T47D (cell line): ENCODE measurements around the gene ADGRD1.

Experiments used
- DNase-seq, 2 experiments: peaks; one replicate each; pipeline versions ENCODE4 v3.0.0 to v3.0.0-alpha.2; 2011 to 2012; ENCODE audit warnings: low read depth in 1 of 2, low spot score in 1 of 2
- JUND ChIP-seq: IDR thresholded peaks from 2 replicates; pipeline ENCODE4 v1.6.1; 2012; ENCODE audit warnings: low read depth
- in situ Hi-C: cut with HindIII; loops from 2 replicates; pipeline ENCODE4 v1.10.0; 2016; ENCODE audit warnings: low sequenced_read_pairs, low pct_unique_long_range_greater_than_20kb

The ADGRD1 gene

DNA sequence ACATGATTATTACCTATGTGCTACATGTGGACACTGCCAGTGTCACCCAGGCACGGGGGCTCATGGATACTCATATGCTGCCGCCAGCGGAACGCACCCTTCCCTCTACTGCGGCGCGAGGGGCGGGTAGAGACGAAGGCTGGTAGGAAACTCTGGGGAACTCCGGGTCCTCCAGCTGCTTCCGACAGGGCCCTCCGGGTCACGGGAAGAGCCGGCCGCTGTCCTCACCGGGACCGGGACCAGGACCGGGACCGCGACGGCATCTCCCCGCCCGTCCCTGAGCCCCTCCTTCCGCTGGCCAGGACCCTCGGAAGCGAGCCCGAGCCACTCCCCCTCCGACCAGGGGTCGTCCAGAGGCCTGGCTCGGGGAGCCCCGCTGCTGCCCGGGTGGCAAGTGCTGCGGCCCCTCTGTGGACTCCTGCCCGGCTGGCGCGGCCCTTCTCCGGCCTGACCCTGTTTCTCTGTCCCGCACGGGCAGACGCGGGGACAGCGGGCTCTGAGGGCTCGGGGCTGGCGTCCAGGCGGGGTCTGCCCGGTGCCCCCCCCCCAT, 209.6 kb downstream of the ADGRD1 start:
- in situ Hi-C loops = no loop called here

DNA sequence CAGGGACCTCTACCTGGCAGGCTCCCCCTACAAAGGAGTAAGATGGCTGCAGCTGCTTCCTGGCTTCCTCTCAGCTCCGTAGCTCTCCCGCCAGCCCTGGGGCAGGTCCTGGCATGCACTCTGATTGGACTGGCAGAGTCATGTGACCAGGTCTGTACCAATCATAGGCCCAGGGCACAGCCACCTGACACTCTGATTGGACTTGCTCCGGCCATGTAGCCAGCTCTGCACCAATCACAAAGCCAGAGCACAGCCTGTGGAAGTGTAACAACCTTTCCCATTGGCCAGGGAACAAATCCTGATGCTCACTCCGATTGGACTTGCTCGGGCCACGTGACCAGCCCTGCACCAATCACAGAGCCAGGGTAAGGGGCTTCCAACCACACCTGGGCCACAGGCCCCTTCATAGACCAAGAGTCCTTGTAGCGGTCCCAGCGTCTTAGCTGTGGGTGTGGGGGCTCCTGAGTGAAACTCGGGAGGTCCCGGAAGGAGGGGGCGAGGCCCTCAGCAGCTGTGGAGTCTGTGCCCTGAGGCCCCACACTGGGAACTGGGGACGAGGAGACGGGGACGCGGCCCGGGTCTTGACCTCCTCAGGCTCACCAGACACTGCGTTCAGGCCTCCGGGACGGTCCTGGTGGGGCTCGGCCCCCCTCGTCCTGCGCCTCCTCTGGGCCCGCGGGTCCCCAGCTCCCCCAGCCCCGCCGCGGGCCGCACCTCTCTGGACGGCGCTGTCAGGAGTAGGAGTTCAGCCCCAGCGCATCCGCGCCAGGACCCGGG, 210.6 kb downstream of the ADGRD1 start:
- in situ Hi-C loops = no loop called here

More for the DNA sequence above, 209.6 kb downstream of the ADGRD1 start:
- TF ChIP-seq JUND = no peak
- DNase-seq = no peak

DNA sequence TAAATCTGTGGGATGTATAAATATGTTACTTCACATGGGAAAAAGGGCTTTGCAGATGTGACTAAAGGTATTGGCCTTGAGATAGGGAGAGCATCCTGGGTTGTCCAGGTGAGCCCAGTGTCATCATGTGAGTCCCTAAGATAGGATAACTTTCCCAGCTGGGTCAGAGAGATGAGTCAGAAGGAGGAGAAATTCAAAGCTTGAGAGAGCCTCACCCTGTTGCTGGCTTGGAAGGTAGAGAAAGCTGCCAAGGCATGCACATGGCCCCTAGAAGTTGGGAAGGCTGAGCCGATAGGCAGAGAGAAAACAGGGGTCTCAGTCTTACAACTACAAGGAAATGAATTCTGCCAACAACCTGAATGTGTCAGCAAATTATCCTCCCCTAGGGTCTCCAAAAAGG, 213.0 kb downstream of the ADGRD1 start:
- DNase-seq = no peak
- TF ChIP-seq JUND = no peak
- in situ Hi-C loops = no loop called here

More for the DNA sequence above, 210.6 kb downstream of the ADGRD1 start:
- no peak for TF ChIP-seq JUND
- DNase-seq = peak in 1 of 2 experiments; percentile 22

DNA sequence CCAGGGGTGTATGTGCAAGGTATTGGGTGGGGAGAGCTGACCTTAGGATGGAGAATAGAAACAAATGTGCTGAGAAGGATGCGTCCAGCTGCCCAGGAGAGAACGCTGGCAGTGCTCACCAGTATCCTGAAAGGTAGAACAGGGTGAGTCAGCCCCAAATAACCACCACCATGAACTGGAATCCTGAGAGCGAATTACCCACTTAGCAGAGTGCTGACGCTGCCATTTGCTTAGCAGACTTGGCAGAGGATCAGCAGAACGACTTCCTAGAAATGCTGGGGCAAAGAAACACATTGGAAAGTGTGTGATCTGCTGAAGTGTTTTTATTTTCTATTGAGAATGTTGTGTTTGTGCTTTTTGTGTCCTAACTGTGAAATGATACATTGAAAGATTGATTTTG, 213.6 kb downstream of the ADGRD1 start:
- in situ Hi-C loops = no loop called here
- no peak for DNase-seq
- no peak for TF ChIP-seq JUND

DNA sequence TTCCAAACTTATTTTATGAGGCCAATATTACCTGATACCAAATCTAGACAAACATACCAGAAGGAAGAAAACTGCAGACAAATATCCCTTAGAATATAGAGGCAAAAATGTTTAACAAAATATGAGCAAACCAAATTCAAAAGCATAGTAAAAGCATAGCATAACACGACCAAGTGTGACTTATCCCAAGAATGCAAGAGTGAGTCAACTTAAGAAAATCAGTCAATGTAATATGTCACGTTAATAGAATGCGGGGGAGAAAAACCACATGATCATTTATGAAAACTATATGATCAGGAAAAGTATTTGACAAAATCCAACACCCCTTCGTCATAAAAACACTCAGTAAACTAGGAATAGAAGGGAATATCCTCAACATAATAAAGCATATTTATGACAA, 217.3 kb downstream of the ADGRD1 start:
- no peak for TF ChIP-seq JUND
- in situ Hi-C loops = no loop called here
- no peak for DNase-seq

DNA sequence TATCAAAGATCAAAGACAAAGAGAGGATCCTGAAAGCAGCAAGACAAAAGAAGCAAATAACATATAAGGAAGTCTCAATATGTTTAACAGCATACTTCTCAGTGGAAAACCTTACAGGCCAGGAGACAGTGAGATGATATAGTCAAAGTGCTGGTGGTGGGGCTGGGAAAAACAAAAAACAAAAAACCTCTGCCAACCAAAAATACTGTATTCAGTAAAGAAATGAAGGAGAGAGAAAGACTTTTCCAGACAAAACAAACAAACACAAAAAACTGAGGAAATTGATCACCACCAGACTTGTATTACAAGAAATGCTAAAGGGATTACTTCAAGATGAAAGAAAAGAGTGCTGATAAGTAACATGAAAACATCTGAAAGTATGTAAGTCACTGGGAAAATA, 221.2 kb downstream of the ADGRD1 start:
- TF ChIP-seq JUND = no peak
- in situ Hi-C loops = no loop called here
- no peak for DNase-seq

DNA sequence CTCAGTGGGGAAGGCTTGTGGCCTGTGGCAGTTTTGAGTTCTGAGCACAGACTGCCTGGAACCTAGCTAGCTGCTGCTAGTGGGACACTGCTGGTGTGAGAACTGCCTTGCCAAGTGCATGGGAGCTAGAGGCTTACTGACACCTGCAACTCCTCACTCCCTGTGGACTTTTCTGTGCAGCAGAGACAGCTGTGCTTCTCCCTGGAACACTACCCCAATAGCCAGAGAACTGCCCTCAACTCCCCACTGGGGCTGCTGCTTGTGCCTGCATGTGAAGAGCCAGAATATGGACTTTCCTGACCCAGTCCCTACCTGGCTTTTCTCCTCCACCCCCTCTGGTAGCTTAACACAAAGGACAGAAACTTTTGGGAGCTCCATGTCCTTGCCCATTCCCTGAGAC, 222.6 kb downstream of the ADGRD1 start:
- in situ Hi-C loops = no loop called here
- no peak for DNase-seq
- no peak for TF ChIP-seq JUND

DNA sequence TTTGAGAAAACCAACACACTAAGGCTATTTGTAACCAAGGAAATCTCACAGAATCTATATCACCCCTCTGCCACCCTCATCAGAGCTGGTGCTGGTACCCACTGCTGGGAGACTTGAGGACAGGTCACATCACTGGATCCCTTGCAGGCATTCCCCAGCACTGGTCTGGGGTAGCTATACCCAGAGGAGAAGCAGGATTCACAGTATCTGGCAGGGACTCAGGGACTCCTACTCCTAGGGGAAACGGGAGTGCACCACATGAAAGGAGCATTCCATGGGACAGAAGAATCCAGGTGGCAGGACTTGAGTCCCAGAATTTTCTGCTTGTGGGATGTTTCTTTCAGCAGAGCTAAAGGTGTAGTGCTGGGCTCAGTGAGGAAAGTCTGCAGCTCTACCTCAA, 223.2 kb downstream of the ADGRD1 start:
- no peak for DNase-seq
- in situ Hi-C loops = no loop called here

DNA sequence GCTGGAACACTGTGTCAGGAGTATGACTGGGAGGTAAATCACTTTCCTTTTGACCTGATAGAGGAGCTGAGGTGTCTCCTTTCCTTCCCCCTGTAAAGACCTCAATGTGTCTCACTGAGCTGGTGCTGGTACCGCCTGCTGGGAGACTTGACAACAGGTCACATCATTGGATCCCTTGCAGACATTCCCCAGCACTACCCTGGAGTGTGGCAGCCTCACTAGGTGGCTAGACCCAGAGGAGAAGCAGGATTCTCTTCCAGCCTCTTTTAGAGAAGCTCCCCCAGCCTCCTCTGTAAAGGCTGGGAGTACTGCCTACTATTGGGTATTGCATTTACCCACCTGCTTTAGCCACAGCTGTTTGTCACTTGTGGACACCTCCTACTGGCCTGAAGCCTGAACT, 223.9 kb downstream of the ADGRD1 start:
- TF ChIP-seq JUND = no peak
- DNase-seq = no peak
- in situ Hi-C loops = no loop called here

More for the DNA sequence above, 223.2 kb downstream of the ADGRD1 start:
- TF ChIP-seq JUND = no peak

DNA sequence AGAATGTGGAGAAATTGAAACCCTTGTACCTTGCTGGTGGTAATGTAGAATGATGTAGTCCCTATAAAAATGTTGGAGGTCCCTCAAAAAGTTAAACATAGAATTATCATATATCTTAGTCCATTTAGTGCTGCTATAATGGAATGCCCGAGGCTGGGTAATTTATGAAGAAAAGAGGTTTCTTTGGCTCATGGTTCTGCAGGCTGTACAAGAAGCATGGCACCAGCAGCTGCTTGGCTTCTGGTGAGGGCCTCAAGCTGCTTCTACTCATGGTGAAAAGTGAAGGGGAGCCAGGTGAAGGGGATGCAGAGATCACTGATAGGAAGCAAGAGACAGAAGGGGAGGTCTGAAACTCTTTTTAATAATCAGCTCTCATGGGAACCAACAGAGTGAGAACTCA, 233.9 kb downstream of the ADGRD1 start:
- in situ Hi-C loops = no loop called here
- DNase-seq = no peak
- TF ChIP-seq JUND = no peak

DNA sequence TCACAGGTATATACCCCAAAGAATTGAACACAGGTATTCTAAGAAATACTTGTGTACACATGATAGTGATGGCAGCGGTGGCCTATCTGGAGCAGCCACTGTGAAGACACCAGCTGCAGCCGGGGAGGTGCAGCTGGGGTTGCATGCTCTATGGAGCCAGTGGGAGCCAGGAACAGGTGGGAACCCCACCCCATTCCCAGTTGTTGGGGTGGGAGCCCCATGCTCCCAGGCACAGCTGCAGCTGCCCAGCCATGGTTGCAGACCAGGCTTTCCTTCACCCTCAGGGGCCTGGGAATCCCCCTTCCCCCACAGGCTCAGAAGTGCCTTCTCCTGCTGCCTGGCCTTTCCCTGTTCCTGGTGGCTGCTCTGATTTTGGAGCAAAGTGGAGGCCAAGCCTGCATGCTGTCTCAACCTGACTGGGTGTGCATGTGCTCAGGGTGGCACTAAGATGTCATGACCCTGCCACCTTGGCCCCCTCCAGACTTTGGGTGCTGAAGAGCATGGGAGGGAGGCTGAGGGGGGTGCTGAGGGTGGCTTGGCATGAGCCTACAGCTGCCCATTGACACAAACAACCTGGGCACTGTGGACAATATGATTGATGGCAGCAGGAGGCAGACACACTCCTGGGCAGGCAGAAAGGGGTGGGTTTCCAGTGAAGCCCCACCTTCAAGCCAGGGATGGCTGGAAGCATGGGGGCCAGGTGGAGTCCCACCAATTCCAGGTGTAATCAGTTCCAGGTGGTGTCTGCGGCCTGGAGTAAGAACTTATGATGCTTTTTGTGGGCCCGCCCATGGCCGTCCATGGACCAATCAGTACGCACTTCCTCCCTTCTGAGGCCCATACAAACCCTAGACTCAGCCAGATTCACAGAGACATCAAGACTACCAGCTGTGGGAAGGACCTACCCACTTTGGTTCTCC, 234.7 kb downstream of the ADGRD1 start:
- DNase-seq = no peak
- TF ChIP-seq JUND = no peak
- in situ Hi-C loops = no loop called here

DNA sequence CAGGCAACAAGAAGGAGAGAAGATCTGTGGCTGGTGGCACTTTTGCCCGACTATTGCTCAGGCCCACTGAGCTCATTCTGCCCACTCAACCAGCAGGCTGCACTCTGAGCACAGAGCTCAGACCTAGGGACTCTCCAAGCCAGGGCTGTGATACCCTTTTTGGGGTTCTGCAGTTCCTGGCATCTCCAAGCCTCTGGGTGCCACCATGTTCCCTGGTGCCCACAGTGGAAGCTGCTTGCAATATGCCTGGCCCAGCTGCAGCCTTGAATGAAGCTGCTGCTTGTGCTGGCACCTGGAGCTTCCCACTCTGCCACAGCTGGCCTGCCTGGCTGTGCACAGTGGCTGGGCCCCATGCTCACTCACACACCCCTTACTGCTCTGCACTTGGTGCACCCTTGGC, 236.1 kb downstream of the ADGRD1 start:
- in situ Hi-C loops = no loop called here
- DNase-seq = no peak
- no peak for TF ChIP-seq JUND

DNA sequence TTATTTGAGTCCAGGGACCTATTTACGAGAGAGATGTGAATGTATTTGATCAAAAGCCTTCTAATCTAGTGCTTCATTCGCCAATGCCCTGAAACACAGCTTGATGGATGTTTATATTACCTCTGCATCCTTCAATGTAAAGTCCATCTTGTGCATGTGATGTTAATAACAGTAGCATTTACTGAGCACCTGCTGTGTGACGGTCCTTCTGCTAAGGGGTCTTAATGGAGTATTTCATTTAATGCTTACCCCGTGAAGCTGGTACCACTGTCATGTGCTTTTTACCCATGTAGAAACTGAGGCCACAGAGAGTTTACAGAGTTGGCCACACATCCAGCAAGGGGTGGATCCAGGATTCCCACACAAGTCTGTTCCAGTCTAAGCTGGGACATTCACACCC, 237.3 kb downstream of the ADGRD1 start:
- no peak for DNase-seq
- in situ Hi-C loops = no loop called here
- TF ChIP-seq JUND = no peak
